Activated gamma-delta T cell treated with Interleukin-2 at 50 U/mL for 16 hours (primary cell): ENCODE results near the gene WWOX.
"Not testable (repeated sequence)": the region's sequence is repeated elsewhere in the genome, so short reads cannot be mapped to it uniquely, and the experiment has no call there.

Experiments used
- DNase-seq: peaks from one replicate; pipeline ENCODE4 v3.0.0-alpha.2; 2020

WWOX gene

DNA sequence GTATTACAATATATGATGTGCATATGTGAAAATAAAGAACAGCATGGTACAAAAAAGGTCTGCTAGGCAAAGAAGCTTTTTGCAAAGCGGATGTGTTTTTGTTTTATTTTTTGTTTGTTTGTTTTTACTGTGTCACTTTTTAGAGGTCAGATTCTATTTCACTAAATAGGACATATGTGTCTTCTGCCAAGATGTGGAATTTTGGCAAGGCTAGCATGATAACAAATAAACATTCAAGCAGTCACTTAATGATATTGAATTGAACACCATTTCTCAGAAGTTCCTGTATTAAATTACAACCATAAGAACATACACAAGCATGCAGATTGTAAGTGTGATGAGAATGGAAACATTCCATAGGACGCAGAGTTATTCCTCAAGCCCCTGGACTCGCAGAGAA lies 492.7 kb downstream of the WWOX start:
- no peak for DNase-seq

DNA sequence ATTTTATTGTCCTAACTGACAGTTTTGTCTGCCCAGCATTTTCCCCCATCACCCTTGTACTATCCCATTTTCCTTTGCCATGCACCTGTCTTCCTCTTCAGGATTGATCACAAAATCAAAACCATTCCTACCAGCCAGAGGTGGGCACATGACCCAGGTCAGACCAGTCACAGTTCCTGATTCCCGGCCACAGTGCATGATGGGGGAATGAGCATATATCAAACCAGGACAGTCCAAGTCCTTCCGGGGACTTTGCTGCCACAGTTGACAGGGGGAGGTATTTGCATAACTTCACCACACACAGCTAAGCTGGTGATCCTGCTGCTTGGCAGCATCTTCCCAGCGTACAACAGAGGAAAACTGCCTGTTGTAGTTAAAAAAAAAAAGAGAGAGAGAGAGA lies 493.9 kb downstream of the WWOX start:
- DNase-seq = no peak

GRCh38 chr16:78594191-78594590 lies 494.7 kb downstream of the WWOX start:
- DNase-seq = no peak

GRCh38 chr16:78596348-78596995 lies 497.0 kb downstream of the WWOX start:
- no peak for DNase-seq

DNA sequence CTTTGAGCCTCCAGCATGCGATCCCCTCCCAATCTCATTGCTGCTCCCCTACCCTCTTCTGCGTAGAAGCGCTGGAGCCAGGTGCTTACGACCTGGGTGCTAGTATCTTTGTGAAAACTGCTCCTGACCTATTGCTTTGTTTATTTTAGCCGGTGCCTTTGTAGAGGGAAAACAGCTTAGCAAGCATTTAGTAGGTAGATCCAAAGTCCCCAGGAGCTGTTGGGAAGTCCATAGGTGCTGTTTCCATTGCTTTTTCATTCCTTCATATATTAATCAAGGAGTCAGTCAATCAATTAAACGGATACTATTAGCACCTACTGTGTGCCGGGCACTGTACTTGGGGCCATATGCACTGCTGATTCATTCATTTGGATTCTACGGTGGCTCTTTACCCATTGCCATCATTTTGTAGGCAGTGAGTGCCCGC lies 497.6 kb downstream of the WWOX start:
- DNase-seq = no peak

DNA sequence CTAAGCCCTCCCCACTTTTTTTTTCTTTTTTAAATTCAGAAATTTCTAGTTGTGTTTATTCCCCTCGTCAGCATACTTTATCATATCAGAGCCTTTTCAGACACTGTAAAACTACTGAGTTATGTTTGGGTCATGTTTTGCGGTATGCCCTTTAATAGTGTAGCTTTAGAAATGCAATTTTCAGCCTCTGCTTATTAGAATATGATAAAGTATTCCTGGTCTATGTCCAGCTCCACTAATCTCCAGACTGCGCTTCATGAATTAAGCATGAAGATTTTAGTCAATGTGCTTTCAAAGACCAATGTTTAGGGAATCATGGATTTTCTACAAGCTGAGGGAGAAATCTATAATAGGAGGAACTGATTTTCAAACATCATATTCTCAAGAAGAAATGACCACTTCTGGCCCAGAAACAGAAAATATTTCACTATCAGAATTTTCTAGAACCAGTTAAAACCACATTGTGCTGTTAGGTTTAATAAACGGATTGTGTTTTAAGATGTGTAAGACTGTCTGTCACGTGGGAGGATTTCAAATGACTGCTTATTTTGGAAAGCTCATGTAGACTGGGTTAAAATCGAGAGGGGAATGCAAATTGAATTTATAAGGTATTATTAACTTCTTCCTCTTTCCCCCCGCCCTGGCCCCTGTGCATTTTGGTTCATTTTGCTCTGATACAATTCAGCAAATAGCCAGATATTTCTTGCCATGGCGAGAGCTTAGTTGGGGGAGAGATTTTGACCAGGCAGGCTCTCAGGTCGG lies 498.5 kb downstream of the WWOX start:
- no peak for DNase-seq

DNA sequence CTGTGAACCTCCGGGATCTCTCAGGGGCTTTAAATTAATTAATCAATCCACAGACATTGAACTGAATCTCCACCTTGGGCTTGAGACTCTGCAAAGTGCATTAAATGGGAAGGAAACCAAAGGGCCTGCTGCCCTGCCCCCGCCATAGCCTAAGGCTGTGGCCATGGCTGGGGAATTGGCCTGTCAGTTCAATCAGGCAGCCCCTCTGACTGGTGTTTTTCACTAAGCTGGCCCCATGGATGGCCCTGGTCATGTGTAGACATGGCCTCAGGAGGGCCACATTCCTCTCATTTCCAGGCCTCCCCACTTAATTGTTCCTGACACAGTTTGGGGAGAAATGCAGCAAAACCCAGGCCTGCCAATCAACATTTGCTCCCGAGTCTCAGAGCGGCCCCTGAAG lies 499.8 kb downstream of the WWOX start:
- DNase-seq = no peak

DNA sequence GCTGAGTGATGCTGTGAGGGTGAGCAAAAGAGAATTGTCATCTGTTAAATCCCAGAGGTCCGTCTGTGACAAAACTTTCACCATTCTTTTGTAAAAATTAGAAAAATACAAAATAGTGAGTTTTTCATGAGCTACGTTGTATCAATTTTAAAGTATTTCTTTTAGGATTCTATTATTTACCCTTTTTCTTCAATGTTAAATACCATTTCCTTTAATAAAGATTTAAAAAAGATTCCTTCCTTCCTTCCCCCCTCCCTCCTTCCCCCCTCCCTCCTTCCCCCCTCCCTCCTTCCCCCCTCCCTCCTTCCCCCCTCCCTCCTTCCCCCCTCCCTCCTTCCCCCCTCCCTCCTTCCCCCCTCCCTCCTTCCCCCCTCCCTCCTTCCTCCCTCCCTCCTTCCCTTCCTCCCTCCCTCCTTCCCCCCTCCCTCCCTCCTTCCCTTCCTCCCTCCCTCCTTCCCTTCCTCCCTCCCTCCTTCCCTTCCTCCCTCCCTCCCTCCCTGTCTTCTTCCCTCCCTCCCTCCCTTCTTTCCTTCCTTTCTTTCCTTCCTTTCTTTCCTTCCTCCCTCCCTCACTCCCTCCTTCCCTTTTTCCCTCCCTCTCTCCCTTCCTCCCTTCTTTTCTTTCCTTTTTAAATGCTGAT lies 505.1 kb downstream of the WWOX start:
- DNase-seq = not testable (repeated sequence)

GRCh38 chr16:78605548-78606101 lies 506.2 kb downstream of the WWOX start:
- no peak for DNase-seq

- DNase-seq = no peak
These were observed 507.1 kb downstream of the WWOX start for GRCh38 chr16:78606545-78606944.

DNA sequence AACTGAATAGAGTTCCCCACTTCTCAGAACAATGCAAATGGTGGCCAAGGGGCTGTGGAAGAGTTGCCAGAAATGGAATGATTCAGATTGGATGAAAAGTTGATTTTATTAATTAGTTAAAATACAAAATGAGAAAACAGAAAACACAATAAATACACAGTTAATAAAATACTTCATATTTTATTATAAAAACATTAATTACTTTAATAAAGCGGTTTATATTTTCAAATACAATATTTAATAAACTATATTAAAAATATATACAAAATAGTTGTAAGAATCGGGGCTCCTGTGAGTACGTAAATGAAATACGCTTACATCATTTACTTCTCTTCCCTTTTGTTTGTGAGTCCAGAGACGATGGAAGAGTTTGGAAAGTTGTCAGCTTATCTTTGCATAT lies 507.6 kb downstream of the WWOX start:
- no peak for DNase-seq

- DNase-seq = no peak
These were observed 508.0 kb downstream of the WWOX start for GRCh38 chr16:78607465-78607864.

DNA sequence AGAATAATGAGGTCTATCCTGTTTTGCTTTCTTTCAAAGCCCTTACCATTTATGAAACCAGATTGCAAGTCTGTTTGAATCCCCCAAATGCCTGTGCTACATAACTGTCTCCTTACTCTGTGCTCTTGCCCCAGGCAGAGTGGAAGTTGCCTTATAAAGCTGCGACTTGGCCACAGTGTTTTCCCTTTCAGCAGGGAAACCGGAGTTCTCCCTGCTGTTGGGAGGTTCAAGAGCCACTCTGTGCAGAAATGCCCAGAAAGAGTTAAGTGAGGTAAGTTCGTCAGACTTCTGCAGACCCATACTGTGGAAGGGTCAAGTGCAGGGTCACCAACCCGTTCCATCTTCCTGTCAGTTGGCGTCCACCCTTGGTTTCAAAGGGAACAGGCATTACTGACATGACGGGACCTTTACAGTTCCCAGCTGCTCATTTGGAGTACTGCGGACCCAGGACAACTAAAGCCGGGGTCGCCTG lies 508.9 kb downstream of the WWOX start:
- no peak for DNase-seq

- DNase-seq = no peak
These were observed 510.2 kb downstream of the WWOX start for GRCh38 chr16:78609402-78610274.

- DNase-seq = no peak
These were observed 511.9 kb downstream of the WWOX start for GRCh38 chr16:78611318-78611717.

DNA sequence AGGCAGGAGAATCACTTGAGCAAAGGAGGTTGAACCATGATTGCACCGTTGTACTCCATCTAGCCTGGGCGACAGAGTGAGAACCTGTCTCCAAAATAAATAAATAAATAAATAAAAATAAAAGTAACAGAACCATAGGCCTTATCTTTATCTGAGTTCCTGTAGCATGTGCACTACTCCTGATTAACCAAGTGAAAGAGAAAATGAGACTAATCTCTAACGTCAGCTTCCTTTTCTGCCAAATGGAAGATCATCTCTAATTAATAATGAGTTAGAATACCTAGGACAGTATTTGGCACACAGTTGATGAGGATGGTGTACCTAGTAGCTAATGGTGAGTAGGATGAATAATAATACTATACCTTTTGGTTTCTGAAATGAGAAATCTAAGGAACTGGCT lies 520.4 kb downstream of the WWOX start:
- no peak for DNase-seq

DNA sequence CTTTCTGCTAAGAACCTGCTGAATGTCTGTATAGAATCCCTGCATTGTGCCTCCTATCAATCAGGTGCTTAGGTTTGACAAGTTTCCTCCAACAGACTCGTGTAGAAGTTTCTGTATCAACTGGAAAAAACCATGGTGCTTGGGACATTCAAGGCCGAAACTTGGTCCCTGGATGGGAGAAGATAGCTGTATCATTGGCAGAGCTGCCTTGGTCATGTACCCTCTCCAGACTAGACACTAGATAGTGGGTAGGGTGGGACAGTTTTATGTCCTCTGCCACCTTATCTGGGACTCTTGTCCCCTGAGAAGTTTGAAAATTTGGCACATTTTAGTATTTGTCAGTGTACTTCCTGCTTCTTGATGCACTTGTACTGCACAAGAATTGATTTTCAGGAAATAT lies 520.8 kb downstream of the WWOX start:
- no peak for DNase-seq

GRCh38 chr16:78623796-78624195 lies 524.3 kb downstream of the WWOX start:
- no peak for DNase-seq

DNA sequence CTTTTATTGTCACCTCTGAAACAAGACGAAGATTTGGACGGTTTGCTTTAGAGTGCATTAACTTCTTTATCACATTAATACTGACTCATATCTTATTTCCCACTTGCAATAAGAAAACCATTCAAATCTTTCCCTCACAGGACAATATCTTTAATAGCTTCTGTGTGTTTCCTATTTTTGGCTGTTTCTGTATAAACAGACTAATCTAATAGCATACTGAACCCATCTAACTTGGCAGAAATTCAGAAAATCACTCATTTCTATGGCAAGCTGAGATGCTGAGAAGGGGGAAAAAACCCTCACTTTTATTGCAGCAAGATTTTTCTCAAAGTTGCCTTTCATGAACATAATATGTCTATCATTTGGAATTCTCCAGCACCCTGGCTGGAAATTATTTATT lies 524.9 kb downstream of the WWOX start:
- DNase-seq = no peak

DNA sequence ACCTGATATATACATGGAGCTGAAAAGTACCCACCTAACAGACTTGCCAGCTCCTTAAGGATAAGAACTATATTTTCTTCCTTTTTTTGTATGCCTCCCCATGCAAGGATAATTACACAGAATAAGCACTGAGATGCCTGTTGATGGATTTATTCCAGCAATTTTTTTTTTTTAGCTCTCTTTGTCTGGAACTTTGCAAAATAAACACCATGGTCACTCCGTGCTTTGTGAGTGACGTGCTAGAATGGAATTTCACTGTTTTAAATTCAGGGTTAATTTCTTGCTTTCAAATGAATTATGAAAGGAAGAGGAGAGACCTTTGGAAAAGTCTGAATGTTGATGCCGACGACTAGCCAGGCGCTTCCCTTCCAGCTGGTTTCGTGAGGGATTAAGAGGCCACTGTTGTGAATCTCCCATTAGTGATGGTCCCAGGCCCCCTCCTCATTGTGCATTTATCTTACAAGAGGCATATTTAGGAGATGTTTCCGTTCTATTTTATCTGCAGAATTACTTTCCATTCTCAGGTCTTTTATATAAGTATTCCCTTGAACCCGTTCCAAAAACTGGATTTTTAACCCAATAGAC lies 529.1 kb downstream of the WWOX start:
- no peak for DNase-seq

- DNase-seq = no peak
These were observed 529.7 kb downstream of the WWOX start for GRCh38 chr16:78629173-78629572.

DNA sequence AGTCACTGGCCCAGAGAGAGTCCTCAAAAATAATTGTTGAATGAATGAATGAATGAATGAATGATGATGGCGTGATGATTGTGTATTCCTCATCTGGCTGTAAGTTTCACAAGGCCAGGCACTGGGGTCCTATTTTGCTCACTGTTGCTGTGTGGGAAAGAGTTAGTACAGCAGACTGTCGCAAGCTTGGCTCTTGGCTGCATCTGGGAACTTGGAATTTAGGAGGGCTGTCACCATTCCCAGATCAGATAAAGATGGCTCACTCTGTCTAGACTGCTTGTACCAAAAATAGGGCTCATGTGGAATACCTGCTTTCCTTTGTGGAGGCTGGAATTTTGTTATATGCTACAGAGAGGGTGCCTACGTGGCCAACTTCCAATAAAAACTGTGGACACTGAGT lies 530.6 kb downstream of the WWOX start:
- DNase-seq = no peak
